NAMALWA (cell line): ENCODE data around the gene PTPRD.

ENCODE experiments used
- DNase-seq: peaks from one replicate; pipeline ENCODE4 v3.0.0-alpha.2; 2015; ENCODE audit warnings: low spot score

The PTPRD gene

GRCh38 chr9:8331507-8332330, 2281.1 kb downstream of the PTPRD start:
- DNase-seq = no peak

DNA sequence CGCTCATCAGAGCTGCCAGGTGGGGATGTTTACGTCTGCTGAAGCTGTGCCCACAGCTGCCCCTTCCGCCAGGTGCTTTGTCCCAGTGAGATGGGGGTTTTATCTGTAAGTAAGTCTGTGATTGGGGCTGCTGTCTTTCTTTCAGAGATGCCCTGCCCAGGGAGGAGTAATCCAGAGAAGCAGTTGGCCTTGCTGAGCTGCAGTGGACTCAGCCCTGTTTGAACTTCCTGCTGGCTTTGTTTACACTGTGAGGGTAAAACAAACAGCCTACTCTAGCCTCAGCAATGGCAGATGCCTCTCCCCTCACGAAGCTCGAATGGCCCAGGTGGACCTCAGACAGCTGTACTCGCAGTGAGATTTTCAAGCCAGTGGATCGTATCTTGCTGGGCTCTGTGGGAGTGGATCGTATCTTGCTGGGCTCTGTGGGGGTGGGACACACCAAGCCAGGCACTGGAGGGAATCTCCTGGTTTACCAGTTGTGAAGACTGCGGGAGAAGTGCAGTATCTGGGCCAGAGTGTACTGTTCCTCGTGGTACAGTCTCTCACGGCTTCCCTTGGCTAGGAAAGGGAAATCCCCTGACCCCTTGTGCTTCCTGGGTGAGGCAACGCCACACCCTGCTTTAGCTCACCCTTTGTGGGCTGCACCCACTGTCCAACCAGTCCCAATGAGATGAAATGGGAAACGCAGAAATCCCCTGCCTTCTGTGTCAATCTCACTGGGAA, 2283.1 kb downstream of the PTPRD start:
- DNase-seq = no peak

- no peak for DNase-seq
Measured at GRCh38 chr9:8315211-8315610, 2297.6 kb downstream of the PTPRD start.

DNA sequence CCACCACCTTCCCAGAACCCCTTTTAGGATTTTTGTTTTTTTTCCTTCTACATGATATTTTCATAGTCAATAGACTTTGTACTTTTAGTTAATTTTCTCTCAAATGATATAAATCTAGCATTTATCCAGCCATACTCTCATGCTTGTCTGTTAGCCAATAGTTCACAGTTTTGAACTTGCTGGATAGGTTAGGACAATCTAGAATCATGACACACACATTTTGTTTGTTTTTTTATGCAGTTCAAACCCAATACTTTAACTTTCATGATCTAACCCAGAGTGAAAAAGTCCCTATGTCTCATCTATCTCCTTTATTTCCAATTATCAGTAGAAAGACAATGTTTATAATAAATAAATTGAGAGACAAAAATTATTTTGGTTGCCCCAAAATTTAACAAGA, 2303.5 kb downstream of the PTPRD start:
- no peak for DNase-seq

DNA sequence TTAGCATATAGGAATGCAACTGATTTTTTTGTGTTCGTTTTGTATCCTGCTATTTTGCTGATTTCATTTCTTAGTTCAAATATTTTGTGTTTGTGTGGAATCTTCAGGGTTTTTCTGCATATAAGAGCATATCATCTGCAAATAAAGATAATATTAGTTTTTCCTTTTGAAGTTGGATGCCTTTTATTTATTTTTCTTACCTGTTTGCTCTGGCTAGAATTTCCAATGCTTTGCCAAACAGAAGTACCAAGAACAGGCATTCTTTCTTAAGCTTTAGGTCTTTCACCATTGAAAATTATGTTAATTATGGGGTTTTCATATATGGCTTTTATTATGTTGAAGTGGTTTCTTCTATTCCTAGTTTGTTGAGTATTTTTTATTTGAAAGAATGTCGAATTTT, 2308.1 kb downstream of the PTPRD start:
- DNase-seq = no peak

- no peak for DNase-seq
Measured at GRCh38 chr9:8301296-8301695, 2311.5 kb downstream of the PTPRD start.

DNA sequence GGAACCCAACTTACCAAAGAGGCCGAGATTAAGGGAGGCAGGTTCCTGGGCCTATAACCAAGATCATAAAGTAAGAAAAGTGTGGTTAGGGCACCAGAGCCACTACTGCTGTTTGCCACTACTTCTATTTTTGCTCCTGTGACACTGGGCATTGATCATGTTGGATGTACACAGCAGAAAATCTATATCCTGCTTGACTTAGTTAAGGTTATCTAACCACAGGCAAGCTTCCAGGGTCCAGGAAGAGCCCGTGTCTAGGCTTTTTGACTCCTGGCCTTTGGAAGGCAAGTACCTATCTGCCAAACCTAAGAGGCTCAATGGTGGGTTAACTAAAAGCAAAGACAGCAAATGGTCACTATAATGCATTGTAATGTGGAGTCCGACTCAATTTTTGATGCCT, 2315.8 kb downstream of the PTPRD start:
- DNase-seq = no peak

DNA sequence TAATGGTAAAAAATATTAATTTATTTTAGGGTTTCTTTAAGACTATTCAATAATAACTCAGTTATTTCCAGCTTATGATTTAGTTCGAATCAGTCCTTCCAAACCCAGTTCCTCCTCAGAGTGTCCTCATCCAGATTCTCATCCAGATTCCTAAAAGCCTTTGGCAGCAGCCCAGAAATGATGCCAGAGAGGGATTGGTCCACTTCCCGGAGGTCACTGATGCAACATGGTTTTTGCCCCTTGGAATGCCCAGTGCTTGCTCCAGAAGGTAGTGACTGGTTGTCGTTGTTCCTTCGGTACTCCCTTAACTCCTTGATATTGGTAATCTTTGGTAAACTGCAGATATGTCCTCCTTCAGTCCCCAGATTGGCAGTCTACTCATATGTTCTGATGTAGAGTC, 2320.1 kb downstream of the PTPRD start:
- no peak for DNase-seq

- DNase-seq = no peak
Measured at GRCh38 chr9:8289681-8290080, 2323.1 kb downstream of the PTPRD start.

DNA sequence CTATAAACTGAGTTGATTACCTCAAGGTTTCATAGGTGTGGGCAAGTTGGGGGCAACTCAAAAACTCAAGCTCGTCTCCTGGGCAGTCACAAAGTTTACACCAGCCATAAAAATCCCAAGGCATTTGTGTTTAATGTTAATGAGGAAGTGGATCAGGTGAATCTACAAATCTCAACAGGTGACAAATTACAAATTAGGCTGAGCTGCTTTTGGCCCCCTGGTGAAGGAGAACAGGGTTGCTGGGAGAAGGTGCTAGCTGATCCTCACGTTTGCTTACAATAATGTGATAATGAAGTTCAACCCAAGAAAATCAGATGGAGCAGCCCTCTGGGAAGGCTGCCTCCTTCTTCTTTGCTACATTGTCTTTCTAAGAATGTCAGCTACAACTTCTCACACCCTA, 2324.8 kb downstream of the PTPRD start:
- no peak for DNase-seq

DNA sequence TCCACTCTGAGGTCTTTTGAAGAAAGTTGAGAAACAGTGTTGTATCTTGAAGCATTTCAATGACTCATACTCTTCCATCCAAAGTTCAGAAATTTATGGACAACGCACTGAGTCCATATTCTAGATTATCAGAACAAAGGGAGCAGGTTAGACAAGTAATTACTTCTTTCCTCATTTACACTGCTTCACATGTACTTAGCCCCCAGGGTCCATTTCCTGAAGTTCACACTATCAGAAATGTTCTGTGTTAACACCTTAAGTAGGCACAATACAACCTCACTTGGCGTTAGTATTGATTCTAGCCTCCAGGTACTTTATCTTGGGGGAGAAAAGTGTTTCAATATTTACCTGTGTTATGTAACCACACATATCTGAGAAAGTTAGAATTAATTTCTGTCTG, 2325.3 kb downstream of the PTPRD start:
- DNase-seq = no peak

DNA sequence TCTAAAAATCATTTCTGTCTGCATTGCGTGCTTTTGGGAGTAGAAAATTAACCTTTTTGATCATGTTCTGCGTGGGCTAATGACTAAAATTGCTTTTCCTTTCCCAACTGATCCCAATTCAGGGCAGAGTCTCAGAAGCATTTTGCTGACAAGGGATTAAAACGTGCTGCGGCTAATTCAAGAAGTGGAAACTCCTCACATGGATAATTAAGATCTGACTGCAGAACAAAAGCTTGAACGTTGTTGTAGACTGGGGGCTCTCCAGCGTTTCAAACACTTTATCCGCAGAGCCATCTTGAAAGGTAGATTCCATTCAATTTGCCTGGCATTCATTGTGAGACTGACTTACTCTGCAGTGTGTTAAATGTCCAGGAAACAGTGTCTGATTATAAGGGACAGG, 2327.9 kb downstream of the PTPRD start:
- DNase-seq = no peak

DNA sequence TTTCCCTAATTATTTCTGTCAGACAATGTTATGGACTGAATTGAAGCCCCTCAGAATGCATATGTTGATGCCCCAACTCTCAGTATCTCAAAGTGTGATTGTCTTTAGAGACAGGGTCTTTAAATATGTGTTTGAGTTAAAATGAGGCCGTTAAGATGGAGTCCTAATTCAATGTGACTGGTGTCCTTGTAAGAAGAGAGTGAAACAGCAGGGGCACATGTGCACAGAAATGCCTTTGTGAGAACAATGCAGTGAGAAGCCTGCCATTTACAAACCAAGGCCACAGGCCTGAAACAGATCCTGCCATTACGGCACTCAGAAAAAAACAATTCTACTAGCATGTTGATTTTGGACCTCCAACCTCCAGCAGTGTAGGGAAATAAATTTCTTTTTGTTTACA, 2330.3 kb downstream of the PTPRD start:
- no peak for DNase-seq

- no peak for DNase-seq
Measured at GRCh38 chr9:8280811-8281210, 2332.0 kb downstream of the PTPRD start.

- no peak for DNase-seq
Measured at GRCh38 chr9:8278048-8278447, 2334.8 kb downstream of the PTPRD start.

- no peak for DNase-seq
Measured at GRCh38 chr9:8270235-8270634, 2342.6 kb downstream of the PTPRD start.

GRCh38 chr9:8268881-8269280, 2343.9 kb downstream of the PTPRD start:
- no peak for DNase-seq

GRCh38 chr9:8268216-8268878, 2344.5 kb downstream of the PTPRD start:
- DNase-seq = no peak

DNA sequence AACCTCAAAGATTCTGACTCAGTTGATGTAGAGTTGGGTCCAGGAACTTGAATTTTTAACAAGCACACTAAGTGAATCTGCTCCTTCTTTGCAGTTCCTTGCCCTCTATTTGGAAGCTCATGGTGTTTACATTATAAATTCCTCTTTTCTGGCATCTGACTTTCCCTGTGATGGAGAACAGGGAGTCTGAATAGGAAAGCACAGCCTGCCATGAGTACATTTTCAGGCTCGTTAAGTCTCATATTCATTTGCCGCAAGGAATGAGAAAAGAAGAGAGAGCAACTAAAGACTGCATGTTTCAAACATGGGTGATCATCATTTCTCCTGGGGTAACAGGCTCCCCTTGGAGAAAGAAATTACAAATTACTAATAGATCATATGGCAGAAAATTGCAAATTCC, 2345.2 kb downstream of the PTPRD start:
- no peak for DNase-seq

GRCh38 chr9:8266861-8267260, 2345.9 kb downstream of the PTPRD start:
- no peak for DNase-seq

GRCh38 chr9:8265281-8265680, 2347.5 kb downstream of the PTPRD start:
- DNase-seq = no peak
